HEK293 (cell line): Measurements from ENCODE around the gene MSI2.

Source experiments
- BCL11B ChIP-seq: fragments of 450-650 bp; formaldehyde crosslinking; IDR thresholded peaks from 2 replicates; pipeline ENCODE4 v1.5.1; 2016; ENCODE audit warnings: low read depth, missing biosample characterization, missing genetic modification characterization
- GLI4 ChIP-seq: fragments of 450-650 bp; formaldehyde crosslinking; IDR thresholded peaks from 2 replicates; pipeline ENCODE4 v1.5.1; 2016; ENCODE audit warnings: missing biosample characterization, missing genetic modification characterization
- GLIS2 ChIP-seq: fragments of 450-650 bp; formaldehyde crosslinking; IDR thresholded peaks from 2 replicates; pipeline ENCODE4 v1.5.1; 2016; ENCODE audit warnings: missing biosample characterization, missing genetic modification characterization
- HOXD13 ChIP-seq: sonication (generic); formaldehyde crosslinking; IDR thresholded peaks from 2 replicates; pipeline ENCODE4 v1.8.0; 2022; ENCODE audit warnings: missing genetic modification reagents, borderline replicate concordance
- RBAK ChIP-seq: fragments of 450-650 bp; formaldehyde crosslinking; IDR thresholded peaks from 2 replicates; pipeline ENCODE4 v1.5.1; 2016; ENCODE audit warnings: missing biosample characterization, missing genetic modification characterization
- SETDB1 ChIP-seq: IDR thresholded peaks from one replicate; pipeline ENCODE4 v1.6.1; 2017; ENCODE audit warnings: mild to moderate bottlenecking, low read length, moderate library complexity, mixed read lengths; ENCODE audit not compliant: insufficient read length
- YY1 ChIP-seq: fragments of 450-650 bp; formaldehyde crosslinking; IDR thresholded peaks from 2 replicates; pipeline ENCODE4 v1.5.1; 2018; ENCODE audit warnings: missing biosample characterization, missing genetic modification characterization
- ZBTB1 ChIP-seq: fragments of 450-650 bp; formaldehyde crosslinking; IDR thresholded peaks from 2 replicates; pipeline ENCODE4 v1.5.1; 2016; ENCODE audit warnings: missing biosample characterization, missing genetic modification characterization
- ZFP41 ChIP-seq: fragments of 450-650 bp; formaldehyde crosslinking; IDR thresholded peaks from 2 replicates; pipeline ENCODE4 v1.5.1; 2016; ENCODE audit warnings: missing biosample characterization, missing genetic modification characterization, borderline replicate concordance
- ZIC2 ChIP-seq: fragments of 450-650 bp; formaldehyde crosslinking; IDR thresholded peaks from 2 replicates; pipeline ENCODE4 v1.5.1; 2016; ENCODE audit warnings: missing biosample characterization, missing genetic modification characterization
- ZNF114 ChIP-seq: fragments of 450-650 bp; formaldehyde crosslinking; IDR thresholded peaks from 2 replicates; pipeline ENCODE4 v1.5.0; 2017; ENCODE audit warnings: missing biosample characterization, missing genetic modification characterization
- ZNF138 ChIP-seq: fragments of 450-650 bp; formaldehyde crosslinking; IDR thresholded peaks from 2 replicates; pipeline ENCODE4 v1.5.1; 2016; ENCODE audit warnings: missing biosample characterization, missing genetic modification characterization, borderline replicate concordance
- ZNF2 ChIP-seq: fragments of 450-650 bp; formaldehyde crosslinking; IDR thresholded peaks from 2 replicates; pipeline ENCODE4 v1.5.1; 2016; ENCODE audit warnings: missing biosample characterization, missing genetic modification characterization
- ZNF202 ChIP-seq: fragments of 450-650 bp; formaldehyde crosslinking; IDR thresholded peaks from 2 replicates; pipeline ENCODE4 v1.5.1; 2016; ENCODE audit warnings: missing biosample characterization, missing genetic modification characterization, borderline replicate concordance
- ZNF239 ChIP-seq: fragments of 450-650 bp; formaldehyde crosslinking; IDR thresholded peaks from 2 replicates; pipeline ENCODE4 v1.5.1; 2016; ENCODE audit warnings: missing biosample characterization, missing genetic modification characterization
- ZNF24 ChIP-seq: fragments of 450-650 bp; formaldehyde crosslinking; IDR thresholded peaks from 2 replicates; pipeline ENCODE4 v1.5.1; 2016; ENCODE audit warnings: missing biosample characterization, missing genetic modification characterization
- ZNF341 ChIP-seq: fragments of 450-650 bp; formaldehyde crosslinking; IDR thresholded peaks from 2 replicates; pipeline ENCODE4; 2016; ENCODE audit warnings: low read depth, missing biosample characterization, missing genetic modification characterization
- ZNF416 ChIP-seq: fragments of 450-650 bp; formaldehyde crosslinking; IDR thresholded peaks from 2 replicates; pipeline ENCODE4 v1.5.1; 2016; ENCODE audit warnings: missing biosample characterization, missing genetic modification characterization
- ZNF48 ChIP-seq: fragments of 450-650 bp; formaldehyde crosslinking; IDR thresholded peaks from 2 replicates; pipeline ENCODE4 v1.5.1; 2016; ENCODE audit warnings: missing biosample characterization, missing genetic modification characterization
- ZNF521 ChIP-seq: fragments of 450-650 bp; formaldehyde crosslinking; IDR thresholded peaks from 2 replicates; pipeline ENCODE4 v1.5.1; 2017; ENCODE audit warnings: missing biosample characterization, mild to moderate bottlenecking, missing genetic modification characterization
- ZNF555 ChIP-seq: fragments of 450-650 bp; formaldehyde crosslinking; conservative IDR thresholded peaks from 2 replicates; pipeline ENCODE4 v1.5.1; 2017; ENCODE audit warnings: missing biosample characterization, mild to moderate bottlenecking, missing genetic modification characterization, inconsistent platforms
- ZNF623 ChIP-seq: fragments of 450-650 bp; formaldehyde crosslinking; IDR thresholded peaks from 2 replicates; pipeline ENCODE4 v1.5.1; 2016; ENCODE audit warnings: missing biosample characterization, missing genetic modification characterization
- ZNF658 ChIP-seq: fragments of 450-650 bp; formaldehyde crosslinking; IDR thresholded peaks from 2 replicates; pipeline ENCODE4; 2016; ENCODE audit warnings: missing biosample characterization, missing genetic modification characterization
- ZNF670 ChIP-seq: fragments of 450-650 bp; formaldehyde crosslinking; IDR thresholded peaks from 2 replicates; pipeline ENCODE4 v1.5.1; 2016; ENCODE audit warnings: missing biosample characterization, missing genetic modification characterization, low read depth
- ZSCAN30 ChIP-seq: fragments of 450-650 bp; IDR thresholded peaks from 2 replicates; pipeline ENCODE4 v1.5.1; 2018; ENCODE audit warnings: missing biosample characterization, mild to moderate bottlenecking, missing genetic modification characterization, moderate library complexity
- TF ChIP-seq, protein P1 (sequence below): fragments of 450-650 bp; formaldehyde crosslinking; IDR thresholded peaks from 2 replicates; pipeline ENCODE4 v1.5.1; 2017; ENCODE audit warnings: missing biosample characterization, mild to moderate bottlenecking, missing genetic modification characterization, moderate library complexity
- TF ChIP-seq, protein P2 (sequence below): fragments of 450-650 bp; formaldehyde crosslinking; IDR thresholded peaks from 2 replicates; pipeline ENCODE4 v1.5.1; 2016; ENCODE audit warnings: missing biosample characterization, missing genetic modification characterization
- TF ChIP-seq, protein P3 (sequence below): fragments of 450-650 bp; formaldehyde crosslinking; IDR thresholded peaks from 2 replicates; pipeline ENCODE4 v1.5.1; 2016; ENCODE audit warnings: missing biosample characterization, missing genetic modification characterization, low read depth
- TF ChIP-seq, protein P4 (sequence below): fragments of 450-650 bp; formaldehyde crosslinking; IDR thresholded peaks from 2 replicates; pipeline ENCODE4 v1.5.1; 2016; ENCODE audit warnings: missing biosample characterization, missing genetic modification characterization
- TF ChIP-seq, protein P5 (sequence below): fragments of 450-650 bp; formaldehyde crosslinking; IDR thresholded peaks from 2 replicates; pipeline ENCODE4 v1.5.1; 2016; ENCODE audit warnings: missing biosample characterization, missing genetic modification characterization
- TF ChIP-seq, protein P6 (sequence below): fragments of 450-650 bp; formaldehyde crosslinking; IDR thresholded peaks from 2 replicates; pipeline ENCODE4 v1.5.1; 2016; ENCODE audit warnings: missing biosample characterization, missing genetic modification characterization, low read depth

The MSI2 gene

DNA sequence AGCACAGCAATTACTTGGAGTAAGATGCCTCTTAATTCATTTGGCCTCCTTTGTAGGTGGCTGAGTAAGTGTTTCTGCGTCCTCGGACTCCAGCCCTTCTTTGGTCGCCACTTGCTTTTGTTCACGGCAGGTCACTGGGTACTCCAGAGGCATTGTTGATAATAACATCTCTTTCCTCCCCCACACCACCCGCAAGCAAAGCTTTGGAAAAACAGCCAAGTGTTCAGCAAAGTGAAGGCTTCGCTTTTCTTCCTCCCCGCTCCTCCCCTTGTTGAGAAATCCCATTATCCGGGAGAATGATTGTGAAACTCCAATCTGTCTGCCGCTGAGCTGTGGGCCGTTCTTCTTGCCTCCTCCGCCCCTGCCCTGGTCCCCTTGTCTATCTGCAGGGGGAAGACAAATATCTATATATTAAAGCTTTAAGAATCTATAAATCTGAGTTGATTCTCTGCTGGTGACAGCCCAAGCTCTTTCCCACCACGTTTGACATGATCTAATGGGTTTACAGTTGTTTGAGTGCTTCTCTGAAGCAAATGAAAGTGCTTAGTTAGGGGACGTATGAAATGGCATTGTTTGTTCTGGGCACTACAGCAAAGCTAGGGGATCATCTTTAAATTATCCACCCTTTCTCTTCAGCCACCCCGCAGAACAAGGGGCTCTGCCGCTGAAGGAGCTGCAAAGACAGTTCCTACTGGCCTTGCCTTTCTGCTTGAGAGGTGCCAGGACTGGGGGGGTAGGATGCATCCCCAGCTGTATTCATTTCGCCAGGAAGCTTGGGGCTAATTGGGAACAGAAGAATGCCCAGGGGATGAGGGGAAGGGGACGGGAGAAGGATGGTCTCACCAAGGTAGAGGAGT is 321.7 kb downstream of the MSI2 start (continued):
- TF ChIP-seq, protein P1, sequence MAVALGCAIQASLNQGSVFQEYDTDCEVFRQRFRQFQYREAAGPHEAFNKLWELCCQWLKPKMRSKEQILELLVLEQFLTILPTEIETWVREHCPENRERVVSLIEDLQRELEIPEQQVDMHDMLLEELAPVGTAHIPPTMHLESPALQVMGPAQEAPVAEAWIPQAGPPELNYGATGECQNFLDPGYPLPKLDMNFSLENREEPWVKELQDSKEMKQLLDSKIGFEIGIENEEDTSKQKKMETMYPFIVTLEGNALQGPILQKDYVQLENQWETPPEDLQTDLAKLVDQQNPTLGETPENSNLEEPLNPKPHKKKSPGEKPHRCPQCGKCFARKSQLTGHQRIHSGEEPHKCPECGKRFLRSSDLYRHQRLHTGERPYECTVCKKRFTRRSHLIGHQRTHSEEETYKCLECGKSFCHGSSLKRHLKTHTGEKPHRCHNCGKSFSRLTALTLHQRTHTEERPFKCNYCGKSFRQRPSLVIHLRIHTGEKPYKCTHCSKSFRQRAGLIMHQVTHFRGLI (tag by site-specific recombination): peak; percentile 56; the same call in 1 of the 2 replicates
- TF ChIP-seq ZNF670 (tag by site-specific recombination) (no peak), ZNF239 (tag by site-specific recombination) (no peak), BCL11B (no peak), ZNF623 (no peak), ZNF48 (tag by site-specific recombination) (no peak), ZNF521 (tag by site-specific recombination) (no peak), YY1 (tag by site-specific recombination) (no peak), GLI4 (tag by site-specific recombination) (no peak), ZNF2 (tag by site-specific recombination) (0 out of 2 replicates have a peak, but pooled peaks have one; percentile 42), ZNF341 (tag by site-specific recombination) (peak; percentile 98), ZNF202 (tag by site-specific recombination) (no peak), GLIS2 (tag by site-specific recombination) (peak; percentile 39; the same call in 1 of the 2 replicates), ZNF416 (tag by site-specific recombination) (no peak), ZNF114 (no peak), ZIC2 (tag by site-specific recombination) (peak; percentile 71), ZFP41 (tag by site-specific recombination) (no peak), ZNF138 (no peak), ZSCAN30 (tag by site-specific recombination) (peak; percentile 50; the same call in 1 of the 2 replicates), RBAK (tag by site-specific recombination) (no peak), HOXD13 (CRISPR knock-in tag) (no peak), ZBTB1 (no peak), ZNF24 (tag by site-specific recombination) (peak; percentile 69), ZNF658 (tag by site-specific recombination) (no peak), SETDB1 (no peak), ZNF555 (tag by site-specific recombination) (no peak)
- TF ChIP-seq, protein P2, sequence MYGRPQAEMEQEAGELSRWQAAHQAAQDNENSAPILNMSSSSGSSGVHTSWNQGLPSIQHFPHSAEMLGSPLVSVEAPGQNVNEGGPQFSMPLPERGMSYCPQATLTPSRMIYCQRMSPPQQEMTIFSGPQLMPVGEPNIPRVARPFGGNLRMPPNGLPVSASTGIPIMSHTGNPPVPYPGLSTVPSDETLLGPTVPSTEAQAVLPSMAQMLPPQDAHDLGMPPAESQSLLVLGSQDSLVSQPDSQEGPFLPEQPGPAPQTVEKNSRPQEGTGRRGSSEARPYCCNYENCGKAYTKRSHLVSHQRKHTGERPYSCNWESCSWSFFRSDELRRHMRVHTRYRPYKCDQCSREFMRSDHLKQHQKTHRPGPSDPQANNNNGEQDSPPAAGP (tag by site-specific recombination): no peak
- TF ChIP-seq, protein P3, sequence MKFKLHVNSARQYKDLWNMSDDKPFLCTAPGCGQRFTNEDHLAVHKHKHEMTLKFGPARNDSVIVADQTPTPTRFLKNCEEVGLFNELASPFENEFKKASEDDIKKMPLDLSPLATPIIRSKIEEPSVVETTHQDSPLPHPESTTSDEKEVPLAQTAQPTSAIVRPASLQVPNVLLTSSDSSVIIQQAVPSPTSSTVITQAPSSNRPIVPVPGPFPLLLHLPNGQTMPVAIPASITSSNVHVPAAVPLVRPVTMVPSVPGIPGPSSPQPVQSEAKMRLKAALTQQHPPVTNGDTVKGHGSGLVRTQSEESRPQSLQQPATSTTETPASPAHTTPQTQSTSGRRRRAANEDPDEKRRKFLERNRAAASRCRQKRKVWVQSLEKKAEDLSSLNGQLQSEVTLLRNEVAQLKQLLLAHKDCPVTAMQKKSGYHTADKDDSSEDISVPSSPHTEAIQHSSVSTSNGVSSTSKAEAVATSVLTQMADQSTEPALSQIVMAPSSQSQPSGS (tag by site-specific recombination): 0 out of 2 replicates have a peak, but pooled peaks have one; percentile 43
- TF ChIP-seq, protein P4, sequence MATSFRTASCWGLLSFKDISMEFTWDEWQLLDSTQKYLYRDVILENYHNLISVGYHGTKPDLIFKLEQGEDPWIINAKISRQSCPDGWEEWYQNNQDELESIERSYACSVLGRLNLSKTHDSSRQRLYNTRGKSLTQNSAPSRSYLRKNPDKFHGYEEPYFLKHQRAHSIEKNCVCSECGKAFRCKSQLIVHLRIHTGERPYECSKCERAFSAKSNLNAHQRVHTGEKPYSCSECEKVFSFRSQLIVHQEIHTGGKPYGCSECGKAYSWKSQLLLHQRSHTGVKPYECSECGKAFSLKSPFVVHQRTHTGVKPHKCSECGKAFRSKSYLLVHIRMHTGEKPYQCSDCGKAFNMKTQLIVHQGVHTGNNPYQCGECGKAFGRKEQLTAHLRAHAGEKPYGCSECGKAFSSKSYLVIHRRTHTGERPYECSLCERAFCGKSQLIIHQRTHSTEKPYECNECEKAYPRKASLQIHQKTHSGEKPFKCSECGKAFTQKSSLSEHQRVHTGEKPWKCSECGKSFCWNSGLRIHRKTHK: no peak
- TF ChIP-seq, protein P5, sequence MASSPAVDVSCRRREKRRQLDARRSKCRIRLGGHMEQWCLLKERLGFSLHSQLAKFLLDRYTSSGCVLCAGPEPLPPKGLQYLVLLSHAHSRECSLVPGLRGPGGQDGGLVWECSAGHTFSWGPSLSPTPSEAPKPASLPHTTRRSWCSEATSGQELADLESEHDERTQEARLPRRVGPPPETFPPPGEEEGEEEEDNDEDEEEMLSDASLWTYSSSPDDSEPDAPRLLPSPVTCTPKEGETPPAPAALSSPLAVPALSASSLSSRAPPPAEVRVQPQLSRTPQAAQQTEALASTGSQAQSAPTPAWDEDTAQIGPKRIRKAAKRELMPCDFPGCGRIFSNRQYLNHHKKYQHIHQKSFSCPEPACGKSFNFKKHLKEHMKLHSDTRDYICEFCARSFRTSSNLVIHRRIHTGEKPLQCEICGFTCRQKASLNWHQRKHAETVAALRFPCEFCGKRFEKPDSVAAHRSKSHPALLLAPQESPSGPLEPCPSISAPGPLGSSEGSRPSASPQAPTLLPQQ (tag by site-specific recombination): 0 out of 2 replicates have a peak, but pooled peaks have one; percentile 11
- TF ChIP-seq, protein P6, sequence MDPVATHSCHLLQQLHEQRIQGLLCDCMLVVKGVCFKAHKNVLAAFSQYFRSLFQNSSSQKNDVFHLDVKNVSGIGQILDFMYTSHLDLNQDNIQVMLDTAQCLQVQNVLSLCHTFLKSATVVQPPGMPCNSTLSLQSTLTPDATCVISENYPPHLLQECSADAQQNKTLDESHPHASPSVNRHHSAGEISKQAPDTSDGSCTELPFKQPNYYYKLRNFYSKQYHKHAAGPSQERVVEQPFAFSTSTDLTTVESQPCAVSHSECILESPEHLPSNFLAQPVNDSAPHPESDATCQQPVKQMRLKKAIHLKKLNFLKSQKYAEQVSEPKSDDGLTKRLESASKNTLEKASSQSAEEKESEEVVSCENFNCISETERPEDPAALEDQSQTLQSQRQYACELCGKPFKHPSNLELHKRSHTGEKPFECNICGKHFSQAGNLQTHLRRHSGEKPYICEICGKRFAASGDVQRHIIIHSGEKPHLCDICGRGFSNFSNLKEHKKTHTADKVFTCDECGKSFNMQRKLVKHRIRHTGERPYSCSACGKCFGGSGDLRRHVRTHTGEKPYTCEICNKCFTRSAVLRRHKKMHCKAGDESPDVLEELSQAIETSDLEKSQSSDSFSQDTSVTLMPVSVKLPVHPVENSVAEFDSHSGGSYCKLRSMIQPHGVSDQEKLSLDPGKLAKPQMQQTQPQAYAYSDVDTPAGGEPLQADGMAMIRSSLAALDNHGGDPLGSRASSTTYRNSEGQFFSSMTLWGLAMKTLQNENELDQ (tag by site-specific recombination): peak; percentile 68; the same call in 1 of the 2 replicates
